GM12878 (cell line): ENCODE measurements around the gene RTF2.

Source experiments
- CHD1 ChIP-seq: IDR thresholded peaks from 2 replicates; pipeline ENCODE4 v1.6.1; 2012; ENCODE audit warnings: low read depth, low read length, improper control_type of control experiment
- EGR1 ChIP-seq, 2 experiments: IDR thresholded peaks; 1 replicate in 1 of 2; 2 replicates in 1 of 2; pipeline ENCODE4 v1.6.1; 2011 to 2012; ENCODE audit warnings: low read depth in 2 of 2, low read length in 2 of 2, borderline replicate concordance in 1 of 2, mild to moderate bottlenecking in 1 of 2, moderate library complexity in 1 of 2
- MTA2 ChIP-seq: fragments of 450-650 bp; IDR thresholded peaks from 2 replicates; pipeline ENCODE4 v1.6.1; 2016; ENCODE audit warnings: low read depth, mild to moderate bottlenecking, moderate library complexity
- POLR2A ChIP-seq: IDR thresholded peaks from 2 replicates; pipeline ENCODE4 v1.6.1; 2011; ENCODE audit warnings: low read depth, mild to moderate bottlenecking, low read length
- TF ChIP-seq, protein P1 (sequence below), 3 experiments: IDR thresholded peaks in 2 of 3; conservative IDR thresholded peaks in 1 of 3; 2 replicates each; pipeline ENCODE4 v1.5.1; 2011; ENCODE audit warnings: low read depth in 3 of 3, low read length in 3 of 3, mild to moderate bottlenecking in 3 of 3, control low read depth in 2 of 3, moderate library complexity in 2 of 3, inconsistent platforms in 1 of 3, mixed read lengths in 1 of 3; ENCODE audit not compliant: control insufficient read depth in 2 of 3, insufficient read depth in 1 of 3; ENCODE audit errors: extremely low read depth in 1 of 3
- TF ChIP-seq, protein P2 (sequence below): IDR thresholded peaks from 2 replicates; pipeline ENCODE4 v1.6.1; 2012; ENCODE audit warnings: low read depth, low read length, improper control_type of control experiment
- TF ChIP-seq, protein P3 (sequence below): IDR thresholded peaks from 2 replicates; pipeline ENCODE4 v1.6.1; 2011; ENCODE audit warnings: mild to moderate bottlenecking, low read depth, low read length, moderate library complexity; ENCODE audit not compliant: insufficient replicate concordance

DNA sequence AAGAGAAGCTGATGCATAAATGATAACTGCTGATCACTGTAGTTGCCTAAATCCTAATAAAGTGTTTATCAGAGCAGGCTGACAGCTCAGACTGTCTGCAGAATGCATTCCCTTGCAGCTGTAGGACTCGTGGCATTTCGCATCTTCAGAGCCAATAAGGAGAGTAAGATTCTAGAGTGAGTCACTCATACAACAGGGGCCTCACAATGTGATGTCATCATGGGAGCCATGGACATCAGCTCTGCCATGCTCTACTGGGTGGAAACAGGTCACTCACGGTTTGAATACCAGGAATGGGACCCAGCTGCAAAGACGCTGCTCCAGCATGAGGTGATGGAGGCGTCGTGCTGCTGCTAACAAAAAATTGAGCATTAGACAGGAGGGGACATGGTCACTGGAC lies 72.0 kb downstream of the RTF2 start:
- no peak for TF ChIP-seq MTA2
- no peak for TF ChIP-seq CHD1
- TF ChIP-seq, protein P1, sequence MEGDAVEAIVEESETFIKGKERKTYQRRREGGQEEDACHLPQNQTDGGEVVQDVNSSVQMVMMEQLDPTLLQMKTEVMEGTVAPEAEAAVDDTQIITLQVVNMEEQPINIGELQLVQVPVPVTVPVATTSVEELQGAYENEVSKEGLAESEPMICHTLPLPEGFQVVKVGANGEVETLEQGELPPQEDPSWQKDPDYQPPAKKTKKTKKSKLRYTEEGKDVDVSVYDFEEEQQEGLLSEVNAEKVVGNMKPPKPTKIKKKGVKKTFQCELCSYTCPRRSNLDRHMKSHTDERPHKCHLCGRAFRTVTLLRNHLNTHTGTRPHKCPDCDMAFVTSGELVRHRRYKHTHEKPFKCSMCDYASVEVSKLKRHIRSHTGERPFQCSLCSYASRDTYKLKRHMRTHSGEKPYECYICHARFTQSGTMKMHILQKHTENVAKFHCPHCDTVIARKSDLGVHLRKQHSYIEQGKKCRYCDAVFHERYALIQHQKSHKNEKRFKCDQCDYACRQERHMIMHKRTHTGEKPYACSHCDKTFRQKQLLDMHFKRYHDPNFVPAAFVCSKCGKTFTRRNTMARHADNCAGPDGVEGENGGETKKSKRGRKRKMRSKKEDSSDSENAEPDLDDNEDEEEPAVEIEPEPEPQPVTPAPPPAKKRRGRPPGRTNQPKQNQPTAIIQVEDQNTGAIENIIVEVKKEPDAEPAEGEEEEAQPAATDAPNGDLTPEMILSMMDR (IDR thresholded peaks at IDR 0.05 in 2 of 3, conservative IDR thresholded peaks at IDR 0.05 in 1 of 3; ENCODE audit: control insufficient read depth in 2 of 3, extremely low read depth in 1 of 3, insufficient read depth in 1 of 3, low read depth in 3 of 3, low read length in 3 of 3), result no peak
- no peak for TF ChIP-seq POLR2A
- TF ChIP-seq EGR1 (IDR thresholded peaks at IDR 0.05; ENCODE audit: borderline replicate concordance in 1 of 2, low read depth in 2 of 2, low read length in 2 of 2), result no peak
- TF ChIP-seq, protein P2, sequence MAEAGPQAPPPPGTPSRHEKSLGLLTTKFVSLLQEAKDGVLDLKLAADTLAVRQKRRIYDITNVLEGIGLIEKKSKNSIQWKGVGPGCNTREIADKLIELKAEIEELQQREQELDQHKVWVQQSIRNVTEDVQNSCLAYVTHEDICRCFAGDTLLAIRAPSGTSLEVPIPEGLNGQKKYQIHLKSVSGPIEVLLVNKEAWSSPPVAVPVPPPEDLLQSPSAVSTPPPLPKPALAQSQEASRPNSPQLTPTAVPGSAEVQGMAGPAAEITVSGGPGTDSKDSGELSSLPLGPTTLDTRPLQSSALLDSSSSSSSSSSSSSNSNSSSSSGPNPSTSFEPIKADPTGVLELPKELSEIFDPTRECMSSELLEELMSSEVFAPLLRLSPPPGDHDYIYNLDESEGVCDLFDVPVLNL, result no peak
- TF ChIP-seq, protein P3, sequence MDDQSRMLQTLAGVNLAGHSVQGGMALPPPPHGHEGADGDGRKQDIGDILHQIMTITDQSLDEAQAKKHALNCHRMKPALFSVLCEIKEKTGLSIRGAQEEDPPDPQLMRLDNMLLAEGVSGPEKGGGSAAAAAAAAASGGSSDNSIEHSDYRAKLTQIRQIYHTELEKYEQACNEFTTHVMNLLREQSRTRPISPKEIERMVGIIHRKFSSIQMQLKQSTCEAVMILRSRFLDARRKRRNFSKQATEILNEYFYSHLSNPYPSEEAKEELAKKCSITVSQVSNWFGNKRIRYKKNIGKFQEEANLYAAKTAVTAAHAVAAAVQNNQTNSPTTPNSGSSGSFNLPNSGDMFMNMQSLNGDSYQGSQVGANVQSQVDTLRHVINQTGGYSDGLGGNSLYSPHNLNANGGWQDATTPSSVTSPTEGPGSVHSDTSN, result no peak
